Left cardiac atrium (tissue), 4 donors: Measurements from ENCODE around the gene TRABD2B. TPM values are rescaled to one million over a fixed set of nuclear protein-coding genes. Genes with fewer than 3 reads are reported as not detected.

Experiments
- ATAC-seq, 2 donors: fragments of 200-7000 bp; cut with Tn5 transposase; one replicate each; pipeline ENCODE4 v1.9.1; 2020; ENCODE audit warnings: mild to moderate bottlenecking in 2 of 2, moderate library complexity in 2 of 2
- DNase-seq: peaks from one replicate; pipeline ENCODE4 v3.0.0-alpha.2; 2020
- intact Hi-C, 2 donors: fragments of 100-400 bp; cut with DNase I; formaldehyde crosslinking; loops; one replicate each; pipeline versions ENCODE4 v1.14.1 to v1.15.1; 2022 to 2023
- total RNA-seq, 2 donors: library from RNA; stranded (reverse); fragmentation: NEBNext Ultra II Directional; extraction: Animal tissue kit (Norgen Biotek cat#: 25700); gene quantifications; one replicate each; pipeline ENCODE4 v1.2.1, GENCODE V29; 2021
- donor health status: DM: no; HTN: yes; CAD: no.
- donor health status: DM: no; HTN: yes; CAD: no; lungs with severe emphysema.
- donor health status: DM: yes; HTN: yes; CAD: no.
- donor health status: Dilated cardiomyopathy.

The TRABD2B gene
- total RNA-seq, 2 donors from 2014 or later: 6.2 to 7.6 TPM

DNA sequence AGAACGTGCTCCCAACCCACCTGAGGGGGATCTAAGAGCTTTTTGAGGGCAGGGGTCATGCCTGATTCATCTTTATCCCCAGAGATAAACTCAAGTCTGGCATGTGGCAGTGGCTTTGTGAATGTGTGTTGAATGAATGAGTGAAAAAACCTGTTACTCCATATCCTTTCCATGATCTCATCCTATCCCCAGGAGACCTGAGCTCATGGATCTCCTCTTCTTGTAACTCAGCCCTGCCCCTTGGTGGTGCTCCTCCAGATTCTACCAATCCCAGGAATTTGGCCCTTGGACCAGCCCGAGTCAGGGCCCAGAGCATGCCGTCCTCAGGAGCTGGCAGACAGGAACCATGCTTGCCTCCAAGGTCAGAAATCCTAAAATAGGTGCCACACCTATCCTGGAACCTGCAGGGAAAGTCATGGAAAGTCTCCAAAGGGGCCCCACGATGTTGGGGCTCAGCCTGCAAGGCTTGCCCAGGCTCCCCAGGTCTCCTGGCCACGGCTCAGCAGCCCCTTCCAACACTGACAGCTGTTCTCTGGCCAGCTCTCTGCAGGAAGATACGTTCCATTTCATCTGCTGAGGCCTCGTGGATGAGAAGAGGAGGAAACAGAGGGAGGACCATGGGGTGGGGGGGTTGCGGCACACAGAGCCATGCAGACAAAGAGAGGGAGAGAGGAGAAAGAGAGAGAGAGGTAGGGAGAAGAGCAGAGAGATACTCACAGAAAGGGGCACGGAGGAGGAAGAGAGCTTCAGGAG is 214.6 kb downstream of the TRABD2B start:
- intact Hi-C loops: loop anchor here in 1 of 2 donors (10.0 kb wide), 1 partner anchor 212 kb away; the partner anchor contains the start of gene TRABD2B
- DNase-seq (peak; percentile 45), ATAC-seq (peak in 1 of 2 donors; percentile 10)

DNA sequence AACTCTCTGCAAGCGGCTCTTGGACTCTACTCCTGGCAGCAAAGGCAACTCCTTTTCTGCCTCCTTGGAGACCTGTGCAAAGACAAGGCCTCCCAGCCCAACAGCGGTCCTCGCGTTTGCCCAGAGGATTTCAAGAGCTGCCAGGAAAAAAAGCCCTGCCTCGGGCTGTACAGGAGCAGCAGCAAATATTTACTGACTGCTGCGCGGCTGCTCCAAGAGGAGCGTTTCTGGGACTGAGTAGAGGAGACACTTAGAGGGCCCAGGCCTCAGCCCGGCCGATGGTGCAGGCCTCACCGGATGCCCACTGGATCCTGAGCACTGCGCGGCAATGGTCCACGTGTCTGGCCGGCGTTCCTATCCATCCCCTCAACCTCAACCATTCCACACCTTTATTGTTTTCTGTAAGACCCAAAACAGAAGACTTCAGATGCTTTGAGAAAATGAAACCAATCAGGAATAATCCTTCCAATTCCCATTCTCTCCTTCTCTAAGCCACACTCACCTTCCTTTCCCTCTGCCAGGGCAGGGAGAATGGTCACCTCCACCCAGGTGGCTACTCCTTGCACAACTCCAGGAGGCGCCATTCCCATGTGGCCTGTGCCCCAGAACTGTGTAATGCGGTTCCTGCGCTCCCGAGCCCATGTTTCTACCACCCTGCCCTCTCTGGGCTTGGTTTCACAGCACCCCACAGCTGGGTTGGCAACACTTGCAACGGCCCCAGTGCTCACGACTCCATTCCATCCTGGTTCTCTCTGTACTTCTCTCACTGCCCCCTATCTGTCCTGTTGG is 215.8 kb downstream of the TRABD2B start:
- intact Hi-C loops: loop anchor here in 1 of 2 donors (10.0 kb wide), 1 partner anchor 213 kb away; the partner anchor contains the start of gene TRABD2B
- ATAC-seq: peak in 1 of 2 donors; percentile 7
- DNase-seq: no peak

DNA sequence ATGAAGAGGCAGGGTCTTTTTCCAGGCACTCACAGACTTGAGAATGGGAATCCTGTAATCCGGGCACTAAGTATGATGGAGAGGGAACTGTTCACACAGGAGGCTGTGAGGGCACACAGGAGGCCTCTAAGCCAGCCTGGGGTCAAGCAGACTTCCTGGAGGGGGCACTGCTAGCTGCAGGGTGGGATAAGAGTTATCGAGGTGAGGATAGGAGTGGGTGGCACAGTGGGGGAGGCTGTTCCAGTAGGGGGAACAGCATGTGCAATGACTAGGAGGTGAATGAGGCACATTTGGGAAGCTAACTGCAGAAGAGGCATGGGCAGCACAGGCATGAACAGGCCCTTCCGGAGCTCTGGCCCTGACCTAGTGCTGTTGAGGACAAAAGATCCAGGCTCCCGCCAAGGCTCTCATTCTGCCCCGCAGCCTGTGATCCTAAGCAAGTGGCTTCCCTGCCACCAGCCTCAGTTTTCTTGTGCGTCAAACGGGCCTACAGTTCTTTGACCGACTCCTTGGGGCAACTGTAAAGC is 216.7 kb downstream of the TRABD2B start:
- DNase-seq (no peak), ATAC-seq (no peak)
- intact Hi-C loops: loop anchor here in 1 of 2 donors (10.0 kb wide), 1 partner anchor 214 kb away; the partner anchor contains the start of gene TRABD2B

DNA sequence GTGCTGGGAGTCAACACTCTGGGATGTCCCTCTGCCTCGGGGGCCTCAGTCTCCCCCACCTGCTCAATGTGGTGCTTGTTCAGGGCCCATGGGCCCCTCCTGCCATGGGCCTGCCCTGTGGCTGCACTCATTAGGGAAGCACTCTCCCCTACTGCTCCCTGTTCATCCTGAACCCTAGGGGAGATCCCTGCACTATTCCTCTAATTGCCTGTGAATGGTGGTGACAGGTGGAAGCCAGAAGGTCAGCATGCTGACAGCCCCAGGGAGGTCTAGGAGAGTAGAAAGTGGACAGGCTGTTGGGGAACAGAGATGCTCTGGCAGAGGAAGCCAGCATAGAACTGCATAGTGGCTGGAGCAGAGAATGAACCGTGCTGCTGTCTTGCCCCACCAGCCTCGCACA is 217.6 kb downstream of the TRABD2B start:
- intact Hi-C loops: loop anchor here in 1 of 2 donors (10.0 kb wide), 1 partner anchor 215 kb away; the partner anchor contains the start of gene TRABD2B
- ATAC-seq (no peak), DNase-seq (no peak)

DNA sequence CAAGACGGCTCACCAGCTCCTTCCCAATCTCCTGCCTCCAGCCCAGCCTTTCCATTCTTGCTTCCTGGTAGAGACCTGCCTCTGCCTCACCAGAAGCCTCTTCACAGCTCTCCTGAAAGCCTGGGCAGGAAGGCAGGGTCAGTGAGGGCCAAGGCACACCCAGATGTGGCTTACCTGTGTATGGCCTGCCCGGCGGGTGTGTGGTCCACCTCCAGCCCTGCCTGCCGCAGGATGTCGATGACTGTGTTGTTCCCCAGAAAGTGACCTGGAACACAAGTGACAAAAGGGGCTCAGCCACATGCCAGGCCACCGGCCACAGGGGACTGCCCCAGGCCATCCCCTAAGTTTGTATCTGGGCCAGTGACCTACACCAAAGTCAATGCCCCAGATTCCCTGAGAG is 218.9 kb downstream of the TRABD2B start:
- DNase-seq (no peak), ATAC-seq (no peak)
- intact Hi-C loops: no loop called here

DNA sequence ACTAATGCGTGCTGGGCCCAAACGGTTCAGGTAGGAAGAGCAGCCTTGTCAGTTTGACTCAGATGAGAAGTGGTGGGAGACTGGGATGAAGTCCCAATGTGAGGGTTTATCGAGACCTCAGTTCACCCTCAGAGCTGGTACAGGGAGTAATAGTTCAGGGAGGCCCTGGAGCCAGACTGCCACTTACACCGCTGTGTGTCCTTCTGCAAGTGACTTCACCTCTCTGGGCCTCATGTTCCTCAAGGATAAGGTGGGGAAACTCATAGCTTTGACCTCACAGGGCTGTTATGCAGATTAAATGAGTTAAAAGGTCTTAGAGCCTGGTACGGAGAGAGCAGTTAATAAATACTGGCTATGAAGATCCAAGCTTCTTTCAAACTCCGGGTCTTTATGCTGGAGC is 219.9 kb downstream of the TRABD2B start:
- no peak for DNase-seq
- intact Hi-C loops: no loop called here
- no peak for ATAC-seq

DNA sequence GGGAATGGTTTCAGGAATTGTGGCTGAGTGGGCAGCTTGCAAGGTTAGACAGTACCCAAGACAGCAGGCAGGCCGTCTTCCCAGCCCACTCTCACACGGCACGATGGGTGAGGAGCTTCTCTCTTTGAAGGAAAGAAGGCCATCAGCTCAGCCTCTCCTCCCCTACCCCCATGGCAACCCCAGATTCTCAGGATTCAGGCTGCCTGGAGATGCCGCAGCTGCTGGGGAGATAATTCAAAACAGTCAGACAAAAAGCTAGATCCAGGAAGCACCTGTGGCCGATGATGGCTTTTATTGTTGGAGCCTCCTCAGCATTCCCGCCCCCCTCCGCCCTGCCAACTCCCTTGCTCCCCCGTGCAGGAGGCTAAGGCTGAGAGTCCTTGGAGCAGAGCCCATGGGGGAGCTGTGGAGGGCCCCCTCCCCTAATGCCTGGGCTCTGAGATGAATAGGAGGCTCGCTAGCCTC is 220.5 kb downstream of the TRABD2B start:
- no peak for DNase-seq
- no peak for ATAC-seq
- intact Hi-C loops: no loop called here

DNA sequence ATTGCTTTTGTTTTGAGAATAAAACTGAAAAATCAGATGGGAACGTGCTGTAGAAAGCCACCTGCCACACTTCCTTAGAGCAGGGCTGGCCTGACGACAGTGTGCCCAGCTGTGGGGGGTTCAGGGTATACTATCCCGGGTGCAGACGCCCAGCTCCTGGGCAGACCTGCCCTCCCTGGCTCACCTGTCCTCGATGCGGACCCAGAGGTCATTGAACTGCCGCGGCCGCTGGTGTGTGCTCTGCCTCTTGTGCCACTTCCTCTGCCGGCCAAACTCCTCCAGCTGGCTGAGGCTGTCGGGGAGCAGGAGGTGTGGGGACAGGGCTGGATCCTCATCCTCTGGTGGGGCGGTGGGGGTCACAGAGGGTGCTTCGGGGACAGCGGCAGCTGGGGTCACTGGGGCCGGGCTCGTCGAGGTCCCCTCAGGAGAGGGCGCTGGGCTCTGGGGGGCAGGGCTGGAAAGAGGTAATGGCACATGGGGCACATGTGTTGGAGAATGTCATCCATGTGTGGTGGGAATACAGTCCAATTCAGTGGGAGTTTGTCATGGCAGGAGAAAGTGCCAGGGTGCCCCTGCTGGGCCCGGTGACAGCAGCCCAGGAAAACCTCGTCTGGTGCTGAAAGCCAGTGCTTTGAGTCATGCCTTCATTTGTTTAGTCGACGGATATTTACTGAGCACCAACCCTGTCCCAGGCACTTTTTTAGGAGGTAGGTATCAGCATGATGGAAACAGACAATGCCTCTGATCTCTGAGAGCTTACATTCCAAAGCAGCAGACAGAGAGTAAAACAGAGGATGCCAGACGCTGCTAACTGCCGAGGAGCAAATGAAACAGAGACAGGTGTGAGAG is 222.0 kb downstream of the TRABD2B start:
- no peak for DNase-seq
- no peak for ATAC-seq
- intact Hi-C loops: no loop called here

DNA sequence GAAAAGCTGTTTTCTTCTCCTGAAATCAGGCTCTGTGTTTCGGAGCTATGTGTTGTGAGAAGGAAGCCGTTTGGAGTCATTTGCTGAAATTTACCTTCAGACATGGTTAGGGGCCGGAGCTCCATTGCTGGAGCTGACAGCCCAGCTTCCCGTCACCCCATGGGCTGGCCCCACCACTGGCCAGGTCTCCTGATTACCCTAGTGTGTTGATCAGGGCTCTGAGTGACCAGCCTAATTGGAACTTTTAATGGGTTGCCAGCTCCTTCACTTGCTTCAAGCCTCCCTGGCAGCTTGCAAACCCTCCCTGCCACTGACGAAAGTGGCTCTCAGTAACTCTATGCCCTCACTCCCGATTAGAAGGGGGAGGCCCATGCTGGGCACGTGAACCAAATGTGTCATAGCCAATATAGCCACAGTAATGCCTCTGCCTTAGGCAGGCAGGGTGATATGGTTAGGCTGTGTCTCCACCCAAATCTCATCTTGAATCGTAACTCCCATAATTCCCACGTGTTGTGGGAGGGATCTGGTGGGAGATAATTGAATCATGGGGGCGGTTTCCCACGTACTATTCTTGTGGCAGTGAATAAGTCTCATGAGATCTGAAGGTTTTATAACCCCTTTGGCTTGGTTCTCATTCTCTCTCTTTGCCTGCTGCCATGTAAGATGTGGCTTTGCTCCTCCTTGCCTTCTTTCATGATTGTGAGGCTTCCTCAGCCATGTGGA is 224.1 kb downstream of the TRABD2B start:
- ATAC-seq: peak in 1 of 2 donors; percentile 30
- no peak for DNase-seq
- intact Hi-C loops: no loop called here

DNA sequence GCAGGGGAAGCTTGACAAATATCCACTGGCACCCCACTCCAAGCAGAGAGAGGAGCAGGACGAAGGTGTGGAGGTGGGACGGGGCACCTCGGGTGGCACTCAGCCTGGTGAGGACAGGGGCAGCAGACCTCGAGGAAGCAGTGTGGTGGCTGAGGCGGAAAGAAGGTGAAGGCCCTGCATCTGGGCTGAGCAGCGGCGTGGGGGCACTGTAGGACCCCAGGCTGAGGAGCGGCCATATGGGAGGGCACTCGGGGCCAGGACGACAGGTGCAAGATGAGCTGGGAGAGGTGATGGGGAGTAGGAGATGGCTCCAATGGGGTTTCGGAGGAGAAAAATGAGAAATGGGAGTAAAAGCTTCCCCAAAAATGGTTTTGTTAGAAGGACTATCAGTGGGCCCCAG is 224.9 kb downstream of the TRABD2B start:
- ATAC-seq: no peak
- DNase-seq: no peak
- intact Hi-C loops: no loop called here

DNA sequence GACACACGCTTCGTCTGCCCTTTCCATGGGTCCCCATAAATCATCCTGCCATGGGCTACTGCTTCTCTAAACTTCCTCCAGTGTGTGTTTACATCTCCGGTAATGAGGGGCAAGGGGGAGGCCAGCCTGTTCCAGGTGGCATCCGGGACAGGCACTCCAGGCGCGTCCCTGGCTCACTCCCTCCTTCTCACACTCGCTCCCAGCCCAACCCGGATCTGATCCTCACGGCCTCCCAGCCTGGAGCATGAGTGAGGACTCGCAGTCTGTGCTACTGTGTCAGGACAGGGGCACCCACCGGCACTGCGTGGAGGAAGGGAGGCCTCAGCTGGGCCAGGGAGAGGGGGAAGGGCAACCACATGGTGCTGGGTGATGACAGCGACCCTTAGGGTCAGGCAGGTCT is 225.4 kb downstream of the TRABD2B start:
- DNase-seq (no peak), ATAC-seq (no peak)
- intact Hi-C loops: no loop called here

DNA sequence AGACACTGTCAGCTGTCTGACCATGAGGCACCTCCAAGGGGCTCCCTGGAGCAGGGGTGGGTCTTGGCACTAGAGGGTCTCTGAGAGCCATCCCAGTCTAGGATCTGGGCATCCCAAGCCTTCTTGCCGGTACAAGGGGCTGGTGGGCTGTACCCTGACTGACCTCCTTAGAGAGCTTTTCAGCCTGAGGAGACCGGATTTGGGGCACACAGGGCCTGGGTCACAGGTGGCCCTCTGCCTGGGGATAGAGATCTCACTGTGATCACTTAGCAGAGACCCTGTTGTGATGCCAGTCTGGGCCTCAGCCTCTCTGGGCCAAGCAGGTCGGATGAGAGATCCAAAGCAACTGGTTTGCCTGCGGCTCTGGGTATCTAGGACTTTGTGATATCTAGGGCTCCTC is 227.2 kb downstream of the TRABD2B start:
- no peak for ATAC-seq
- no peak for DNase-seq
- intact Hi-C loops: no loop called here

DNA sequence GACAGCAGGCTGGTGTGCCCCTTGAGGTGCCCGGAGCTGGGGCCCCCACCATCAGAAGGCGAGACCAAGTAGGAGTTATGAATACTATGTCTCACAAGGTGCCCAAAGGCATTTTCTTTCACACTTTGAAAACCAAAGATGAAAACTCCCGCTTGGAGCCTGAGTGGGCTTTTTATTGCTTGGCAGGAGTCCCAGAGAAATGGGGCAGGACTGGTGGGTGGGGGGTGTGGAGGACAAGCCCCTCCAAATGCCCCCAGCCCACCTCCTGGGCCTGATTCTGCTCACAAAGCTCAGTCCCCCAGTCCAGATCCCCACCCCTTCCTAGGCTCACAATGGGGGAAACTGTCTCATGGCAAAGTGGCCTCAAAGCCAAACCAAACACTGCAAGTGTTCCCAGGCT is 227.9 kb downstream of the TRABD2B start:
- intact Hi-C loops: no loop called here
- ATAC-seq (no peak), DNase-seq (no peak)

DNA sequence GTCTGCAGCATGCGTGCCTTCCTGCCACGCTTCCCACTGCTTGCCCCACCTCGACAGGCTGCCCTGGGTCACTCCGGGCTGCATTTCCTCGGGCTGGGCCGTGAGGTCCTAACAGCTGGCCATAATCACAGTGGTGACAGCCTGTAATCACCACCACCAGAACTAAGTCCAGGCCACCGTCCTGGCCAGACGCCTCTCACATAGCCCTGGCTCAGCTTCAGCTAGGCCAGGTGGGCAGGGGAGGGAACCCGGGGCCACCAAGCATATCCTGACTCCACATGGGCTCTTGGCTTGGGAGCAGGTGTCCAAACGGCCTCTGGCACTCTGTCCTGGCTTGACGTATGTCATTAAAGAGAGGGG is 229.5 kb downstream of the TRABD2B start:
- peak; percentile 69 to 85 for ATAC-seq
- peak; percentile 45 for DNase-seq
- intact Hi-C loops: no loop called here

DNA sequence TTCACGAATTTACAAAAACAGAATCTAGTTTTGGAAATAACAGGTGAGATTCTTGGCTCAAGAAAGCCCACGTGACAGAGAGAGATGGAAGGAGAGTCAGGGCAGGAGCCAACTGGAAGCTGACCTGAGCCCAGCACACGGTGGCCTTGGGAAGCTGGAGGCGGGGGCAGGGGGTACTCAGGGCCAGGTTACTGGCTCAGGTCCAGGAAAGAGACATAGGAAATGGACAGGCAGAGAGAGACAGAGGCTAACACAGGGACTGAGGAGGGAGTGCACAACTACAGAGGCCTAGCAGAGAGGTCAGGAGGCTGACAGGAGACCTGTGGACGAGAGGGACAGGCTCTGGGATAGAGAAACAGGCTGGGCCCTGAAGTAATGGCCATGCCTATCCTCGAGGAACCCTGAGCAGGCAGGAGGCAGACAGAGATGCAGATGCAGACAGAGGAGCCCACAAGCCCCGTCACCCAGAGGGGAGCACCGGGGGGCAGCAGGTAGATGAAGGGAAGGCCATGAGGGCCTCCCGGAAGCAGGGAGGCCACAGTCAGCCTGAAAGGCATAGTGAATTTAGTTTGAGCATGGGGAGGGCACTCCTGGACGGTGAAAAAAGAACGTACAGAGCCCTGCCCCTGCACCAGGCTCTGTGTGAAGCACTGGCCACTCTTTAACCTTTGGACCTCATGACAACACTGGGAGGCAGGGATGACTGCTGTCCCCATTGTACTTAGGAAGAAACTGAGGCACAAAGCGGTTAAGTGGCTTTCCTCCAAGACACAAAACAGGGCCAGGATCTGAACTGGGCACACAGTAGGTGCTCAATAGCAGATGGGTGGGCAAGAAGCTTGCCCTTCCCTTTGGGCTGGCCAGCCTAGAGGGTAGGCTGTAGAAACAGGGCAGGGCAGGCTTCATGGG is 230.1 kb downstream of the TRABD2B start:
- DNase-seq (no peak), ATAC-seq (no peak)
- intact Hi-C loops: no loop called here

DNA sequence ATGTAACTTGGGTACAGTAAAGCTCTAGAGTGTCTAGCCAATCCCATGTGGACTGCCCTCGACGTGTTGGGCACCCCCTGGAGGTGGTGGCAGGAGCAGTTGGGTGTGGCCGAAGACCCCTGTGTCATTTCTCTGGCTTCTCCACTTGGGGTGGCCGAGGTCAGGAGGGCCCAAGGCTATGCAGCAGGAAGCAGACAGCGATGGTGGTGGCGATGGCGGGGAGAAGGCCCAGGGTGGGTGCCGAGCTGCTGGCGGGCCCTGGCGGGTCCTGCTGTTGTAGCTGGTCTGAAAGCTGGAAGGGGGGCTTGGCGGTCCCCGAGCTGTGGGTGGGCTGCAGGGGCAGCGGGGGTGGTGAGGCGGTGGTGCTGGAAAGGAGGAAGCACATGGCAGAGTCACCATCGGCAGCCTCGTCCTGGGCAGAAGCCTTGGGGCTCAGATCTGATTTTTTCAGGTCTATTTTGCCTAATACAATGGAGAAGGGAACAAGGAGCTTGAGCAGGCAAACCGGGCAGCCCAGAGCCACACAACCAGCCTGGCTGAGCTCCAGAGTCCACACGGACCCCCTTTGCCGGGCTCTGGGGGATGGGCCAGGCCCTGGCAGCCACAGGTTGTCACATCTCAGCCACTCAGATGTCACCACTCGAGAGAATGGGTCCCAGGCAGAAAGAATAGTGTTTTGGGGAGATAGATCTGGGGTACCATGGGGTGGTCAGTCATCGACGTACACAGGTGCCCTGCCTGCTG is 231.3 kb downstream of the TRABD2B start:
- intact Hi-C loops: no loop called here

DNA sequence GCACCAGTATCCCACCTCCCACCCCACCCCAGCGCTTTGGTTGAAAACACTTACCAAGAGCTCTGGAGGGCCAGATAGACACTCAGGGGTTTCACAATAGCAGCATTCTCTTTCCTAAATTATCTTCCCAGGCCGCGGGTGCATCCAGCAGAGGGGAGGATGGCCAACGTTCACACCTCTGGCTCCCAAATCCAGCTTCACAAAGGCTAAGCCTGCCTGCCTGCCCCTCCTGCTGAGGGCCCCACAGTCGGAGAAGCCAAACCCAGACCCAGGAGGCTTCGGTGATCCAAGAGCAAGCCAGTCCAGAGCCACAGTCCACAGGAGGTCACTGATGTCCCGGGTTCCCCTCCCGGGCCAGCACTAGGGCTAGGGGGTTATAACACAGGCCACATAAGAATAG is 231.9 kb downstream of the TRABD2B start:
- peak; percentile 63 for DNase-seq
- intact Hi-C loops: no loop called here
- ATAC-seq: peak; percentile 46 to 70

More for the DNA sequence above, 231.3 kb downstream of the TRABD2B start:
- DNase-seq (no peak), ATAC-seq (no peak)
